ENCODE data around the gene OGFOD2.

Gene OGFOD2

GRCh38 chr12:122929812-122930211 is 45.2 kb upstream of the OGFOD2 start:
- peaks cover 3% of the 10 kb centered on the region; the same call in 1 of the 2 replicates for H3K36me3 ChIP-seq (ENCODE audit: low read depth)
- H3K27ac ChIP-seq (ENCODE audit: poor library complexity, severe bottlenecking): no peak overlapping the region
- no peak overlapping the region for H3K4me3 ChIP-seq (ENCODE audit: severe bottlenecking)
- ATAC-seq (ENCODE audit: low read depth): no peak
- no peak for DNase-seq (ENCODE audit: low spot score)
- H3K9me3 ChIP-seq (ENCODE audit: severe bottlenecking): no peaks in the 10 kb centered on the region
- H3K27me3 ChIP-seq (ENCODE audit: insufficient read depth, poor library complexity, severe bottlenecking): no peaks in the 10 kb centered on the region
- TF ChIP-seq, protein P1, sequence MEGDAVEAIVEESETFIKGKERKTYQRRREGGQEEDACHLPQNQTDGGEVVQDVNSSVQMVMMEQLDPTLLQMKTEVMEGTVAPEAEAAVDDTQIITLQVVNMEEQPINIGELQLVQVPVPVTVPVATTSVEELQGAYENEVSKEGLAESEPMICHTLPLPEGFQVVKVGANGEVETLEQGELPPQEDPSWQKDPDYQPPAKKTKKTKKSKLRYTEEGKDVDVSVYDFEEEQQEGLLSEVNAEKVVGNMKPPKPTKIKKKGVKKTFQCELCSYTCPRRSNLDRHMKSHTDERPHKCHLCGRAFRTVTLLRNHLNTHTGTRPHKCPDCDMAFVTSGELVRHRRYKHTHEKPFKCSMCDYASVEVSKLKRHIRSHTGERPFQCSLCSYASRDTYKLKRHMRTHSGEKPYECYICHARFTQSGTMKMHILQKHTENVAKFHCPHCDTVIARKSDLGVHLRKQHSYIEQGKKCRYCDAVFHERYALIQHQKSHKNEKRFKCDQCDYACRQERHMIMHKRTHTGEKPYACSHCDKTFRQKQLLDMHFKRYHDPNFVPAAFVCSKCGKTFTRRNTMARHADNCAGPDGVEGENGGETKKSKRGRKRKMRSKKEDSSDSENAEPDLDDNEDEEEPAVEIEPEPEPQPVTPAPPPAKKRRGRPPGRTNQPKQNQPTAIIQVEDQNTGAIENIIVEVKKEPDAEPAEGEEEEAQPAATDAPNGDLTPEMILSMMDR (IDR thresholded peaks at IDR 0.05; ENCODE audit: poor library complexity, severe bottlenecking): no peak
- H3K4me1 ChIP-seq (ENCODE audit: insufficient read depth, poor library complexity, severe bottlenecking): no peaks in the 10 kb centered on the region

- Histone ChIP-seq H3K27ac (ENCODE audit: poor library complexity, severe bottlenecking) (no peak overlapping the region), H3K9me3 (ENCODE audit: severe bottlenecking) (no peaks in the 10 kb centered on the region), H3K4me3 (ENCODE audit: severe bottlenecking) (no peak overlapping the region), H3K4me1 (ENCODE audit: insufficient read depth, poor library complexity, severe bottlenecking) (no peaks in the 10 kb centered on the region), H3K36me3 (ENCODE audit: low read depth) (peaks cover 7% of the 10 kb centered on the region; the same call in 1 of the 2 replicates), H3K27me3 (ENCODE audit: insufficient read depth, poor library complexity, severe bottlenecking) (no peaks in the 10 kb centered on the region)
- DNase-seq (ENCODE audit: low spot score) (no peak), ATAC-seq (ENCODE audit: low read depth) (no peak)
- TF ChIP-seq, protein P1 (IDR thresholded peaks at IDR 0.05; ENCODE audit: poor library complexity, severe bottlenecking): no peak
Measured at GRCh38 chr12:122932207-122932606, 42.8 kb upstream of the OGFOD2 start.

DNA sequence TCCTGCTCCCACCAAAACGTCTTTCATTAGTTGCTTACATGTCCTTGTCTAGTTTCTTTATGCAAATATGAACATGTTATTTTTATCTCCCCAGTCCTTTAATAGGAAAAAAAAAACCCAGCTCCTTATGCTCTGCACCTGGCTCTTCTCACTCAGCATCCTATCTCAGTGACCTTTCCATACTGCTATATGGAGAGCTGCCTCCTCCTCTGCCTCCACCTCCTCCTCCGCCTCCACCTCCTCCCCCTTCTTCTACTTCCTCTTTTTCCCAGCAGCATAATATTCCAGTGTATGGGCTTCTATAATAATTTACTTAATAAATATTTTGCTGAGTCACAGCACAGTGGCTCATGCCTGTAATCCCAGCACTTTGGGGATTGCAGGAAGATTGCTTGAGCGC is 40.3 kb upstream of the OGFOD2 start:
- Histone ChIP-seq H3K4me1 (ENCODE audit: insufficient read depth, poor library complexity, severe bottlenecking) (no peaks in the 10 kb centered on the region), H3K27me3 (ENCODE audit: insufficient read depth, poor library complexity, severe bottlenecking) (no peaks in the 10 kb centered on the region), H3K27ac (ENCODE audit: poor library complexity, severe bottlenecking) (no peak overlapping the region), H3K9me3 (ENCODE audit: severe bottlenecking) (no peaks in the 10 kb centered on the region), H3K4me3 (ENCODE audit: severe bottlenecking) (no peak overlapping the region), H3K36me3 (ENCODE audit: low read depth) (peaks cover 7% of the 10 kb centered on the region)
- TF ChIP-seq, protein P1 (IDR thresholded peaks at IDR 0.05; ENCODE audit: poor library complexity, severe bottlenecking): no peak
- ATAC-seq (ENCODE audit: low read depth) (no peak), DNase-seq (ENCODE audit: low spot score) (no peak)

DNA sequence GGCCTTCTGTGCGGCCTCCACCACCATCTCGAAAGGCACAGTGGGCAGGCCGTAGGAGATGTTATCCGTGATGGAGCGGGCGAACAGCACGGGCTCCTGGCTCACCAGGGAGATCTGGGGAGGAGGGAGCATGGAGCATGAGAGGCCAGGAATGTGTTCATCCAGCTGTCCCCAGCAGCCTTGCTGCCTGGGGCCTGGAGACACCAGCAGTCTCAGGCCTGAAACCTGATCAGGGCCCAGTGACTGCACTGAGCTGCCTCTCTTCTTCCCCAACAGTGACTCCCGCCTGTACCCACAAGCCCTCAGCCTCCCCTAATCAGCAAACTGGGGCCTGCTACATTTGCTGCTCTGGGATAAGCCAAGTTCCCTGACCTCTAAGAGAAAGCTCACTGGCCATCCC is 39.7 kb upstream of the OGFOD2 start:
- no peak overlapping the region for H3K27ac ChIP-seq (ENCODE audit: poor library complexity, severe bottlenecking)
- DNase-seq (ENCODE audit: low spot score) (no peak), ATAC-seq (ENCODE audit: low read depth) (no peak)
- H3K36me3 ChIP-seq (ENCODE audit: low read depth): peaks cover 7% of the 10 kb centered on the region
- TF ChIP-seq, protein P1 (IDR thresholded peaks at IDR 0.05; ENCODE audit: poor library complexity, severe bottlenecking): no peak
- H3K27me3 ChIP-seq (ENCODE audit: insufficient read depth, poor library complexity, severe bottlenecking): no peaks in the 10 kb centered on the region
- H3K4me3 ChIP-seq (ENCODE audit: severe bottlenecking): no peak overlapping the region
- no peaks in the 10 kb centered on the region for H3K4me1 ChIP-seq (ENCODE audit: insufficient read depth, poor library complexity, severe bottlenecking)
- no peaks in the 10 kb centered on the region for H3K9me3 ChIP-seq (ENCODE audit: severe bottlenecking)

- Histone ChIP-seq H3K4me1 (ENCODE audit: insufficient read depth, poor library complexity, severe bottlenecking) (peaks cover 9% of the 10 kb centered on the region), H3K4me3 (ENCODE audit: severe bottlenecking) (no peak overlapping the region), H3K36me3 (ENCODE audit: low read depth) (peaks cover 5% of the 10 kb centered on the region), H3K9me3 (ENCODE audit: severe bottlenecking) (no peaks in the 10 kb centered on the region), H3K27me3 (ENCODE audit: insufficient read depth, poor library complexity, severe bottlenecking) (no peaks in the 10 kb centered on the region), H3K27ac (ENCODE audit: poor library complexity, severe bottlenecking) (no peak overlapping the region)
- TF ChIP-seq, protein P1 (IDR thresholded peaks at IDR 0.05; ENCODE audit: poor library complexity, severe bottlenecking): no peak
- DNase-seq (ENCODE audit: low spot score) (no peak), ATAC-seq (ENCODE audit: low read depth) (no peak)
Measured at GRCh38 chr12:122937622-122938091, 37.4 kb upstream of the OGFOD2 start.
